Fibroblast of lung (primary cell): Measurements from ENCODE around the gene RFX2. TPM values are rescaled to one million over a fixed set of nuclear protein-coding genes. Genes with fewer than 3 reads are reported as not detected.
A peak's percentile ranks its signal among the peaks of the same experiment; 100 is the strongest.

Source experiments
- DNase-seq, 2 donors: peaks; one replicate each; pipeline versions ENCODE4 v3.0.0 to v3.0.0-alpha.2; 2010; ENCODE audit warnings: low read depth in 2 of 2
- H2AFZ ChIP-seq: 2 replicates; pipeline ENCODE4 v1.5.1; 2012; ENCODE audit warnings: low read length, control low read depth, inconsistent platforms
- H3K27ac ChIP-seq: 2 replicates; pipeline ENCODE4 v1.5.1; 2011; ENCODE audit warnings: low read length, control low read depth; ENCODE audit not compliant: insufficient read depth
- H3K27me3 ChIP-seq: 2 replicates; pipeline ENCODE4 v1.5.1; 2011; ENCODE audit warnings: mild to moderate bottlenecking, low read length; ENCODE audit not compliant: control insufficient read depth, insufficient read depth
- H3K36me3 ChIP-seq: 2 replicates; pipeline ENCODE4 v1.5.1; 2011; ENCODE audit warnings: low read length; ENCODE audit not compliant: control insufficient read depth, insufficient read depth
- H3K4me1 ChIP-seq: 2 replicates; pipeline ENCODE4 v1.5.1; 2011; ENCODE audit warnings: low read length; ENCODE audit not compliant: control insufficient read depth, insufficient read depth; ENCODE audit errors: extremely low read depth
- H3K4me2 ChIP-seq: 2 replicates; pipeline ENCODE4 v1.5.1; 2011; ENCODE audit warnings: low read length, control low read depth; ENCODE audit not compliant: insufficient read depth; ENCODE audit errors: extremely low read depth
- H3K4me3 ChIP-seq, 4 experiments: fragments of 200-600 bp in 1 of 4; sonication (generic) in 1 of 4; replicated peaks in 1 of 4; 2 replicates each; pipeline ENCODE4 v1.5.1; 2011 to 2016; ENCODE audit warnings: low read length in 4 of 4, low read depth in 3 of 4, mild to moderate bottlenecking in 3 of 4, control low read depth in 2 of 4, inconsistent platforms in 1 of 4, mixed read lengths in 1 of 4; ENCODE audit not compliant: insufficient read depth in 1 of 4; ENCODE audit errors: control extremely low read depth in 1 of 4
- H3K79me2 ChIP-seq: 2 replicates; pipeline ENCODE4 v1.5.1; 2012; ENCODE audit warnings: mild to moderate bottlenecking, low read length, inconsistent platforms; ENCODE audit not compliant: control insufficient read depth, insufficient read depth
- H3K9ac ChIP-seq: 2 replicates; pipeline ENCODE4 v1.5.1; 2011; ENCODE audit warnings: mild to moderate bottlenecking, low read length, control low read depth; ENCODE audit not compliant: insufficient read depth
- H3K9me3 ChIP-seq: 2 replicates; pipeline ENCODE4 v1.5.1; 2012; ENCODE audit warnings: low read depth, low read length; ENCODE audit not compliant: control insufficient read depth, insufficient read depth
- H4K20me1 ChIP-seq: 2 replicates; pipeline ENCODE4 v1.5.1; 2011; ENCODE audit warnings: low read length; ENCODE audit not compliant: control insufficient read depth, insufficient read depth; ENCODE audit errors: extremely low read depth
- CTCF ChIP-seq, 2 donors: IDR thresholded peaks in 1 of 2; conservative IDR thresholded peaks in 1 of 2; 1 replicate in 1 of 2; 2 replicates in 1 of 2; pipeline ENCODE4 v1.5.1; 2011 to 2012; ENCODE audit warnings: low read length in 2 of 2, control low read depth in 1 of 2, inconsistent platforms in 1 of 2, low read depth in 1 of 2, mild to moderate bottlenecking in 1 of 2
- EZH2 ChIP-seq: IDR thresholded peaks from 2 replicates; pipeline ENCODE4 v1.5.1; 2012; ENCODE audit warnings: low read length, control low read depth, mild to moderate bottlenecking; ENCODE audit errors: missing control alignments
- polyA plus RNA-seq, 2 donors: library from polyadenylated mRNA; depleted of rRNA in 1 of 2; stranded (reverse) in 1 of 2; unstranded in 1 of 2; fragments of >200 nt; gene quantifications; 2 replicates each; pipeline ENCODE4 v1.2.1, GENCODE V29; 2011 to 2012; ENCODE audit warnings: missing spikeins in 1 of 2
- total RNA-seq: library from RNA; depleted of rRNA; stranded (reverse); fragments of >200 nt; gene quantifications from 2 replicates; pipeline ENCODE4 v1.2.1, GENCODE V29; 2014

RFX2 gene
- total and polyA plus RNA-seq, 2 donors (not counting 1 experiment from before 2014, with no cell fraction given) = 2.5 to 9.6 TPM

GRCh38 chr19:6101291-6101825 is 8.9 kb downstream of the RFX2 start:
- H3K27me3 ChIP-seq = no peaks in the 10 kb centered on the region
- H4K20me1 ChIP-seq = no peaks in the 10 kb centered on the region
- no peak overlapping the region for H2AFZ ChIP-seq
- no peaks in the 10 kb centered on the region for H3K36me3 ChIP-seq
- no peak overlapping the region for H3K4me2 ChIP-seq
- no peak overlapping the region for H3K4me3 ChIP-seq
- no peaks in the 10 kb centered on the region for H3K9me3 ChIP-seq
- no peak overlapping the region for H3K9ac ChIP-seq
- DNase-seq = peak; percentile 18 to 59
- no peak overlapping the region for H3K27ac ChIP-seq
- H3K4me1 ChIP-seq = peaks cover 13% of the 10 kb centered on the region
- TF ChIP-seq EZH2 = no peak
- TF ChIP-seq CTCF (conservative IDR thresholded peaks at IDR 0.05 in 1 of 2, IDR thresholded peaks at IDR 0.05 in 1 of 2; ENCODE audit: low read depth in 1 of 2, low read length in 2 of 2) = no peak
- no peaks in the 10 kb centered on the region for H3K79me2 ChIP-seq

GRCh38 chr19:6100284-6100915 is 9.9 kb downstream of the RFX2 start:
- Histone ChIP-seq H3K27ac (no peak overlapping the region), H4K20me1 (no peaks in the 10 kb centered on the region), H3K79me2 (no peaks in the 10 kb centered on the region), H3K4me1 (peaks cover 13% of the 10 kb centered on the region), H3K9me3 (no peaks in the 10 kb centered on the region), H3K36me3 (no peaks in the 10 kb centered on the region), H3K9ac (no peak overlapping the region), H2AFZ (no peak overlapping the region), H3K27me3 (no peaks in the 10 kb centered on the region), H3K4me3 (no peak overlapping the region), H3K4me2 (no peak overlapping the region)
- DNase-seq = no peak
- no peak for TF ChIP-seq CTCF (conservative IDR thresholded peaks at IDR 0.05 in 1 of 2, IDR thresholded peaks at IDR 0.05 in 1 of 2; ENCODE audit: low read depth in 1 of 2, low read length in 2 of 2)
- TF ChIP-seq EZH2 = no peak

- no peak overlapping the region for H2AFZ ChIP-seq
- H3K9ac ChIP-seq = no peak overlapping the region
- H4K20me1 ChIP-seq = no peaks in the 10 kb centered on the region
- no peak overlapping the region for H3K4me2 ChIP-seq
- no peaks in the 10 kb centered on the region for H3K27me3 ChIP-seq
- TF ChIP-seq EZH2 (no peak), CTCF (conservative IDR thresholded peaks at IDR 0.05 in 1 of 2, IDR thresholded peaks at IDR 0.05 in 1 of 2; ENCODE audit: low read depth in 1 of 2, low read length in 2 of 2) (no peak)
- H3K9me3 ChIP-seq = no peaks in the 10 kb centered on the region
- peaks cover 7% of the 10 kb centered on the region for H3K4me1 ChIP-seq
- H3K79me2 ChIP-seq = no peaks in the 10 kb centered on the region
- H3K4me3 ChIP-seq = no peak overlapping the region
- H3K27ac ChIP-seq = no peak overlapping the region
- H3K36me3 ChIP-seq = no peaks in the 10 kb centered on the region
- no peak for DNase-seq
Observed at GRCh38 chr19:6099599-6099998, 10.7 kb downstream of the RFX2 start.
